GM23338 (cell line): ENCODE measurements around the gene CEACAM19. TPM values are rescaled to one million over a fixed set of nuclear protein-coding genes. Genes with fewer than 3 reads are reported as not detected.

Source experiments
- ATAC-seq: fragments of 200-7000 bp; cut with Tn5 transposase; 3 replicates; pipeline ENCODE4 v1.9.1; 2020
- DNase-seq: peaks from one replicate; pipeline ENCODE4 v3.0.0-alpha.2; 2015; ENCODE audit warnings: low spot score
- H2AFZ ChIP-seq: fragments of 200-600 bp; sonication (generic); 2 replicates; pipeline ENCODE4 v1.8.0; 2016; ENCODE audit warnings: antibody characterized with exemption, mild to moderate bottlenecking, moderate library complexity
- H3F3A ChIP-seq: fragments of 200-600 bp; sonication (generic); replicated peaks from 2 replicates; pipeline ENCODE4 v1.8.0; 2017; ENCODE audit warnings: antibody characterized with exemption, mixed run types, low read depth
- H3K27ac ChIP-seq: fragments of 200-600 bp; sonication (generic); 2 replicates; pipeline ENCODE4 v1.6.1; 2016; ENCODE audit warnings: low read depth
- H3K27me3 ChIP-seq: fragments of 200-600 bp; sonication (generic); 2 replicates; pipeline ENCODE4 v1.8.0; 2016; ENCODE audit warnings: mild to moderate bottlenecking, mixed run types, moderate library complexity; ENCODE audit not compliant: insufficient read depth
- H3K36me3 ChIP-seq: fragments of 200-600 bp; sonication (generic); 2 replicates; pipeline ENCODE4 v1.8.0; 2016; ENCODE audit warnings: mild to moderate bottlenecking; ENCODE audit not compliant: insufficient read depth
- H3K4me1 ChIP-seq: fragments of 200-600 bp; sonication (generic); 2 replicates; pipeline ENCODE4 v1.8.0; 2016; ENCODE audit warnings: mild to moderate bottlenecking, moderate library complexity; ENCODE audit not compliant: insufficient read depth
- H3K4me2 ChIP-seq: fragments of 200-600 bp; sonication (generic); 2 replicates; pipeline ENCODE4 v1.7.1; 2017; ENCODE audit warnings: mixed run types
- H3K4me3 ChIP-seq: fragments of 200-600 bp; sonication (generic); 2 replicates; pipeline ENCODE4 v1.6.1; 2016; ENCODE audit warnings: mixed run types
- H3K79me2 ChIP-seq: fragments of 200-600 bp; sonication (generic); replicated peaks from 2 replicates; pipeline ENCODE4 v1.8.0; 2017; ENCODE audit warnings: mild to moderate bottlenecking; ENCODE audit not compliant: insufficient read depth
- H3K9me2 ChIP-seq: fragments of 200-600 bp; sonication (generic); 2 replicates; pipeline ENCODE4 v1.8.0; 2017; ENCODE audit not compliant: insufficient read depth
- H4K20me1 ChIP-seq: fragments of 200-600 bp; sonication (generic); replicated peaks from 2 replicates; pipeline ENCODE4 v1.8.0; 2017; ENCODE audit warnings: mild to moderate bottlenecking; ENCODE audit not compliant: insufficient read depth
- H3K27ac Mint-ChIP-seq: 2 replicates; pipeline ENCODE4 v1.8.0; 2020; ENCODE audit warnings: inconsistent platforms, mild to moderate bottlenecking, moderate library complexity, mixed read lengths
- H3K27me3 Mint-ChIP-seq: 3 replicates; pipeline ENCODE4 v1.8.0; 2022; ENCODE audit warnings: low read depth, mild to moderate bottlenecking, moderate library complexity, mixed read lengths, inconsistent platforms; ENCODE audit not compliant: insufficient read depth, poor library complexity
- H3K36me3 Mint-ChIP-seq: 3 replicates; pipeline ENCODE4 v1.8.0; 2021; ENCODE audit warnings: low read depth, mild to moderate bottlenecking, inconsistent platforms, moderate library complexity, mixed read lengths
- H3K4me1 Mint-ChIP-seq: 3 replicates; pipeline ENCODE4 v1.8.0; 2020; ENCODE audit warnings: mild to moderate bottlenecking, inconsistent platforms, mixed read lengths
- H3K4me3 Mint-ChIP-seq: 3 replicates; pipeline ENCODE4 v1.8.0; 2021; ENCODE audit warnings: moderate library complexity, mild to moderate bottlenecking, inconsistent platforms, mixed read lengths
- H3K9me3 Mint-ChIP-seq: 3 replicates; pipeline ENCODE4 v1.8.0; 2020; ENCODE audit warnings: moderate library complexity, mild to moderate bottlenecking, inconsistent platforms, mixed read lengths
- CREB1 ChIP-seq: fragments of 250-450 bp; sonication (Bioruptor Pico); IDR thresholded peaks from 2 replicates; pipeline ENCODE4 v1.5.0; 2020; ENCODE audit warnings: low read depth, mild to moderate bottlenecking, moderate library complexity
- CTCF ChIP-seq, 2 experiments: fragments of 200-600 bp in 1 of 2; sonication (generic) in 1 of 2; conservative IDR thresholded peaks; 2 replicates each; pipeline versions ENCODE4 v1.5.1 to v1.6.1; 2016 to 2017; ENCODE audit warnings: antibody characterized with exemption in 2 of 2, low read depth in 2 of 2, mild to moderate bottlenecking in 2 of 2, moderate library complexity in 1 of 2
- POLR2AphosphoS5 ChIP-seq: IDR thresholded peaks from 2 replicates; pipeline ENCODE4 v1.6.1; 2016; ENCODE audit warnings: antibody characterized with exemption, low read depth
- REST ChIP-seq: IDR thresholded peaks from one replicate; pipeline ENCODE4 v1.6.1; 2018; ENCODE audit warnings: antibody characterized with exemption; ENCODE audit not compliant: unreplicated experiment
- polyA plus RNA-seq: library from polyadenylated mRNA; unstranded; fragments of >200 nt; fragmentation: Nextera tagmentation; extraction: Ambion mirVana; gene quantifications from 2 replicates; pipeline ENCODE4 v1.2.1, GENCODE V29; 2016
- total RNA-seq: library from RNA; depleted of rRNA; stranded (reverse); fragments of >200 nt; shearing (Covaris generic); gene quantifications from 2 replicates; pipeline ENCODE4 v1.2.3, GENCODE V29; 2014

The CEACAM19 gene
- total and polyA plus RNA-seq, 2 experiments from 2014 or later: 0.38 to 0.76 TPM

GRCh38 chr19:44643605-44644401, 27.5 kb upstream of the CEACAM19 start, which contains the start of gene PVR:
Gene PVR (plus strand): TSS chr19:44643910. CDS start chr19:44644097, 187 bp downstream.
- Histone ChIP-seq H4K20me1 (no peaks in the 10 kb centered on the region), H3K4me2 (peak within 1 kb of the TSS; percentile 88), H3K79me2 (peaks cover 11% of the 10 kb centered on the region), H3K4me1 (peaks cover 3% of the 10 kb centered on the region; the same call in 1 of the 2 replicates), H3K4me3 (peak within 1 kb of the TSS; percentile 93), H3K36me3 (peaks cover 7% of the 10 kb centered on the region; the same call in 1 of the 2 replicates), H3F3A (no peaks in the 10 kb centered on the region; the same call in 1 of the 2 replicates), H3K9me2 (no peaks in the 10 kb centered on the region), H3K27ac (no peak within 1 kb of the TSS), H3K27me3 (peaks cover 15% of the 10 kb centered on the region), H2AFZ (peak within 1 kb of the TSS; percentile 96)
- Mint-ChIP-seq H3K27me3 (peaks cover 9% of the 10 kb centered on the region), H3K9me3 (no peaks in the 10 kb centered on the region; the same call in 2 of the 3 replicates), H3K36me3 (peaks cover 8% of the 10 kb centered on the region; the same call in 1 of the 3 replicates), H3K4me3 (peak within 1 kb of the TSS; percentile 91), H3K4me1 (peaks cover 4% of the 10 kb centered on the region; the same call in 2 of the 3 replicates), H3K27ac (peak within 1 kb of the TSS; percentile 56; the same call in 1 of the 2 replicates)
- DNase-seq: peak; percentile 75
- no peak for TF ChIP-seq REST
- peak; percentile 65 for TF ChIP-seq POLR2AphosphoS5
- ATAC-seq: peak; percentile 91

GRCh38 chr19:44644402-44645016, 26.8 kb upstream of the CEACAM19 start:
- Histone ChIP-seq H3K27ac (no peak overlapping the region), H4K20me1 (no peaks in the 10 kb centered on the region), H2AFZ (peak overlapping the region; percentile 90), H3K4me3 (peak overlapping the region; percentile 93), H3K4me1 (peaks cover 3% of the 10 kb centered on the region; the same call in 1 of the 2 replicates), H3K9me2 (no peaks in the 10 kb centered on the region), H3K36me3 (peaks cover 7% of the 10 kb centered on the region; the same call in 1 of the 2 replicates), H3K27me3 (peaks cover 15% of the 10 kb centered on the region), H3K79me2 (peaks cover 11% of the 10 kb centered on the region), H3F3A (no peaks in the 10 kb centered on the region; the same call in 1 of the 2 replicates), H3K4me2 (peak overlapping the region; percentile 88)
- peak; percentile 74 for ATAC-seq
- Mint-ChIP-seq H3K4me1 (peaks cover 4% of the 10 kb centered on the region; the same call in 2 of the 3 replicates), H3K4me3 (peak overlapping the region; percentile 91), H3K27ac (peak overlapping the region; percentile 56; the same call in 1 of the 2 replicates), H3K36me3 (peaks cover 9% of the 10 kb centered on the region; the same call in 1 of the 3 replicates), H3K27me3 (peaks cover 9% of the 10 kb centered on the region), H3K9me3 (no peaks in the 10 kb centered on the region; the same call in 2 of the 3 replicates)
- DNase-seq: peak; percentile 79
- TF ChIP-seq CTCF (conservative IDR thresholded peaks at IDR 0.05; ENCODE audit: low read depth in 2 of 2) (no peak), CREB1 (0 out of 2 replicates have a peak, but pooled peaks have one; percentile 23)
